IPS-NIHi7 (cell line): Measurements from ENCODE around the gene BRWD1.

ENCODE experiments used
- DNase-seq: peaks from one replicate; pipeline ENCODE4 v3.0.0; 2012; ENCODE audit warnings: mixed read lengths; ENCODE audit errors: extremely low spot score

The BRWD1 gene

GRCh38 chr21:39313571-39314142, at the start of gene BRWD1:
Gene BRWD1, minus strand, starts transcription at chr21:39313632. Its CDS starts 141 bp downstream, at chr21:39313491.
- peak; percentile 81 for DNase-seq

GRCh38 chr21:39362733-39363132, 49.3 kb upstream of the BRWD1 start:
- no peak for DNase-seq

GRCh38 chr21:39359382-39359781, 46.0 kb upstream of the BRWD1 start:
- DNase-seq, result no peak

GRCh38 chr21:39353295-39353694, 39.9 kb upstream of the BRWD1 start:
- no peak for DNase-seq

- DNase-seq, result no peak
Observed at GRCh38 chr21:39350094-39351005, 36.9 kb upstream of the BRWD1 start.

GRCh38 chr21:39349211-39350093, 36.0 kb upstream of the BRWD1 start:
- DNase-seq, result peak; percentile 98

GRCh38 chr21:39348355-39349210, 35.2 kb upstream of the BRWD1 start, which contains the start of gene HMGN1:
Gene HMGN1, minus strand, starts transcription at chr21:39349088. Its CDS starts 171 bp downstream, at chr21:39348917.
- DNase-seq, result peak; percentile 83

- no peak for DNase-seq
Observed at GRCh38 chr21:39348040-39348354, 34.6 kb upstream of the BRWD1 start.

GRCh38 chr21:39347537-39347936, 34.1 kb upstream of the BRWD1 start:
- no peak for DNase-seq

- no peak for DNase-seq
Observed at GRCh38 chr21:39346671-39347331, 33.4 kb upstream of the BRWD1 start.

GRCh38 chr21:39346206-39346605, 32.8 kb upstream of the BRWD1 start:
- no peak for DNase-seq

GRCh38 chr21:39345440-39345839, 32.0 kb upstream of the BRWD1 start:
- no peak for DNase-seq

GRCh38 chr21:39344848-39345247, 31.4 kb upstream of the BRWD1 start:
- DNase-seq, result no peak

GRCh38 chr21:39341249-39341923, 28.0 kb upstream of the BRWD1 start:
- DNase-seq, result no peak

- no peak for DNase-seq
Observed at GRCh38 chr21:39340687-39341086, 27.3 kb upstream of the BRWD1 start.

- DNase-seq, result no peak
Observed at GRCh38 chr21:39339231-39339630, 25.8 kb upstream of the BRWD1 start.

GRCh38 chr21:39336457-39337008, 23.1 kb upstream of the BRWD1 start:
- no peak for DNase-seq

- no peak for DNase-seq
Observed at GRCh38 chr21:39334611-39335010, 21.2 kb upstream of the BRWD1 start.

- no peak for DNase-seq
Observed at GRCh38 chr21:39332175-39332574, 18.7 kb upstream of the BRWD1 start.

- DNase-seq, result no peak
Observed at GRCh38 chr21:39330001-39330400, 16.6 kb upstream of the BRWD1 start.
